Adrenal gland (tissue), 12 donors: ENCODE data around the gene FIGLA. TPM values are rescaled to one million over a fixed set of nuclear protein-coding genes. Genes with fewer than 3 reads are reported as not detected.

Experiments used
- DNase-seq, 7 donors: peaks; one replicate each; pipeline ENCODE4 v3.0.0-alpha.2; 2019 to 2020
- H3K27ac ChIP-seq, 5 donors: fragments of 200-600 bp; sonication (generic) in 4 of 5; 1 replicate in 3 of 5; 2 replicates in 2 of 5; pipeline versions ENCODE4 v1.5.1 to v1.8.0; 2016 to 2020; ENCODE audit warnings: mild to moderate bottlenecking in 1 of 5
- H3K27me3 ChIP-seq: fragments of 200-600 bp; 2 replicates; pipeline ENCODE4 v1.8.0; 2021
- H3K36me3 ChIP-seq, 2 donors: fragments of 200-600 bp; replicated peaks in 1 of 2; 1 replicate in 1 of 2; 2 replicates in 1 of 2; pipeline versions ENCODE4 v1.5.1 to v1.8.0; 2018 to 2022
- H3K4me1 ChIP-seq, 2 donors: fragments of 200-600 bp; replicated peaks in 1 of 2; 1 replicate in 1 of 2; 2 replicates in 1 of 2; pipeline versions ENCODE4 v1.5.1 to v1.8.0; 2018 to 2021
- H3K4me3 ChIP-seq, 4 donors: fragments of 200-600 bp; sonication (generic) in 3 of 4; one replicate each; pipeline ENCODE4 v1.5.1; 2016 to 2018
- H3K9me3 ChIP-seq, 3 donors: fragments of 200-600 bp; sonication (generic) in 1 of 3; replicated peaks in 1 of 3; 1 replicate in 2 of 3; 2 replicates in 1 of 3; pipeline versions ENCODE4 v1.5.1 to v1.8.0; 2016 to 2021
- POLR2A ChIP-seq, 2 donors: fragments of 450-650 bp; IDR thresholded peaks; one replicate each; pipeline ENCODE4 v1.6.1; 2017; ENCODE audit warnings: antibody characterized with exemption in 2 of 2, mild to moderate bottlenecking in 2 of 2, moderate library complexity in 1 of 2
- WGBS, 4 donors: extraction: QIAGEN DNeasy Blood & Tissue Kit in 2 of 4; methylation state at CpG; one replicate each; pipeline versions ENCODE4 v1.1.5 to v1.1.7; 2013 to 2017; 5-methylcytosine and 5-hydroxymethylcytosine counted together
- intact Hi-C, 2 donors: fragments of 100-400 bp; cut with DNase I; formaldehyde crosslinking; loops; one replicate each; pipeline versions ENCODE4 v1.14.1 to v1.15.0; 2022 to 2023
- polyA plus RNA-seq, 3 donors: library from polyadenylated mRNA; stranded (reverse); fragments of 200-250 nt in 2 of 3; fragments of 350-450 nt in 1 of 3; fragmentation: Illumina TruSeq in 1 of 3; extraction: RNeasy Lipid Tissue Mini Kit (QIAGEN cat#74804) in 1 of 3; gene quantifications; one replicate each; pipeline ENCODE4 v1.2.3, GENCODE V29; 2013 to 2014
- total RNA-seq, 9 donors: library from RNA; depleted of rRNA in 4 of 9; stranded (reverse); fragments of >200 nt in 4 of 9; fragments of 120-200 nt in 1 of 9; fragmentation: NEBNext Ultra II Directional in 1 of 9; extraction: Animal tissue kit (Norgen Biotek cat#: 25700) in 1 of 9; gene quantifications; one replicate each; pipeline versions ENCODE4 v1.1.0 to v1.2.4, GENCODE V29; 2013 to 2023
- TF ChIP-seq, protein P1 (sequence below), 6 experiments: fragments of 450-650 bp in 4 of 6; fragments of 200-600 bp in 2 of 6; sonication (generic) in 1 of 6; IDR thresholded peaks; 1 replicate in 5 of 6; 2 replicates in 1 of 6; pipeline versions ENCODE4 v1.5.1 to v1.8.0; 2016 to 2021; ENCODE audit warnings: antibody characterized with exemption in 6 of 6, mild to moderate bottlenecking in 2 of 6, moderate library complexity in 1 of 6
- donor health status: healthy with polysubstance abuse.
- donor health status: Bipolar disorder and iron deficiency.
- donor health status: DM: yes; HTN: yes; CAD: no.
- donor health status: DM: no; HTN: no; CAD: no.
- donor health status: DM: no; HTN: no; CAD: no.
- donor health status: DM: yes; HTN: yes; CAD: no.

FIGLA gene
- total and polyA plus RNA-seq, 12 donors = not detected

DNA sequence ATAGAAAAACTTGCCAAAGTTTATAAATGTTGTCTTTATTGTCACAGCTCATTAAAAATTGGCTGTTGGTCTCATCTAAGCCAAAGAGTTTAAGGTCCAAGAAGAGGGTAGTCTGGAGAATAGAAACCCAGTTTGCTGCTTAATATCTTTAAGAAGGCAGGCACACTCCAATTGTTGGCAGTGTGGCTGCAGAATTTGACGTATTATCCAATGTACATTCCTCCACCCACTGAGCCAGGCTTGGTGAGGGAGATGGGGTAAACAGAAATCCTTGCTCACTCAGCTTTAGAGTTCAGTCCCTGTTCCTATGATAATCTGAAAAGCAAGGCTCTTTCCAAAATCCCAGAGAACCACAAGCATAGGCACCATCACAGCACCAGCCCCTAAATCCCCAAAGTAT lies 11.8 kb downstream of the FIGLA start:
- Histone ChIP-seq H3K27me3 (peaks cover 12% of the 10 kb centered on the region), H3K27ac (no peak overlapping the region), H3K36me3 (no peaks in the 10 kb centered on the region), H3K4me3 (no peak overlapping the region), H3K4me1 (no peaks in the 10 kb centered on the region), H3K9me3 (no peaks in the 10 kb centered on the region)
- no peak for TF ChIP-seq POLR2A (IDR thresholded peaks at IDR 0.05)
- TF ChIP-seq, protein P1, sequence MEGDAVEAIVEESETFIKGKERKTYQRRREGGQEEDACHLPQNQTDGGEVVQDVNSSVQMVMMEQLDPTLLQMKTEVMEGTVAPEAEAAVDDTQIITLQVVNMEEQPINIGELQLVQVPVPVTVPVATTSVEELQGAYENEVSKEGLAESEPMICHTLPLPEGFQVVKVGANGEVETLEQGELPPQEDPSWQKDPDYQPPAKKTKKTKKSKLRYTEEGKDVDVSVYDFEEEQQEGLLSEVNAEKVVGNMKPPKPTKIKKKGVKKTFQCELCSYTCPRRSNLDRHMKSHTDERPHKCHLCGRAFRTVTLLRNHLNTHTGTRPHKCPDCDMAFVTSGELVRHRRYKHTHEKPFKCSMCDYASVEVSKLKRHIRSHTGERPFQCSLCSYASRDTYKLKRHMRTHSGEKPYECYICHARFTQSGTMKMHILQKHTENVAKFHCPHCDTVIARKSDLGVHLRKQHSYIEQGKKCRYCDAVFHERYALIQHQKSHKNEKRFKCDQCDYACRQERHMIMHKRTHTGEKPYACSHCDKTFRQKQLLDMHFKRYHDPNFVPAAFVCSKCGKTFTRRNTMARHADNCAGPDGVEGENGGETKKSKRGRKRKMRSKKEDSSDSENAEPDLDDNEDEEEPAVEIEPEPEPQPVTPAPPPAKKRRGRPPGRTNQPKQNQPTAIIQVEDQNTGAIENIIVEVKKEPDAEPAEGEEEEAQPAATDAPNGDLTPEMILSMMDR (IDR thresholded peaks at IDR 0.05) = no peak
- 67 to 76% (median 70%) methylated on average over 1 of the region's 1 CpG for WGBS, 4 donors
- intact Hi-C loops = no loop called here
- DNase-seq = no peak

DNA sequence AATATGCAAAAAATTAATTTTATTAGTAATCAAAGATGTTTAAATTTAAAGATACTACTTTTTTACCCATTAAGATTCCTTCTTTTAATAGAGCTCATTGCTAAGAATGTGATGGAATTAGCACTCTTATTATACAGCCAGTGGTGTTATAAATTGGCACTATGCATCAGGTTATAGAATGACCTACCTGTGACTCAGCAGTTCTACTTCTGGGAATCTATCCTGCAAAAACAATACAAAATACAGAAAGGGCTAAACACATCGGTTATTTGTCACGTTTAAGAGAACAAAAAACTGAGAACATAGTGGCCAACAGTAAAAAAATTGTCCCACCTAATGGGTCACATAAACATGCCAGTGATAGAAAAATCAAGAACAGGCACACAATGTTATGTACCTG lies 13.0 kb downstream of the FIGLA start:
- TF ChIP-seq, protein P1 (IDR thresholded peaks at IDR 0.05) = no peak
- TF ChIP-seq POLR2A (IDR thresholded peaks at IDR 0.05) = no peak
- no peaks in the 10 kb centered on the region for H3K36me3 ChIP-seq
- intact Hi-C loops = no loop called here
- no peak overlapping the region for H3K27ac ChIP-seq
- no peaks in the 10 kb centered on the region for H3K4me1 ChIP-seq
- H3K27me3 ChIP-seq = peaks cover 12% of the 10 kb centered on the region
- no peaks in the 10 kb centered on the region for H3K9me3 ChIP-seq
- WGBS, 4 donors = 50 to 66% (median 59%) methylated on average over 2 of the region's 2 CpGs
- no peak overlapping the region for H3K4me3 ChIP-seq
- no peak for DNase-seq

DNA sequence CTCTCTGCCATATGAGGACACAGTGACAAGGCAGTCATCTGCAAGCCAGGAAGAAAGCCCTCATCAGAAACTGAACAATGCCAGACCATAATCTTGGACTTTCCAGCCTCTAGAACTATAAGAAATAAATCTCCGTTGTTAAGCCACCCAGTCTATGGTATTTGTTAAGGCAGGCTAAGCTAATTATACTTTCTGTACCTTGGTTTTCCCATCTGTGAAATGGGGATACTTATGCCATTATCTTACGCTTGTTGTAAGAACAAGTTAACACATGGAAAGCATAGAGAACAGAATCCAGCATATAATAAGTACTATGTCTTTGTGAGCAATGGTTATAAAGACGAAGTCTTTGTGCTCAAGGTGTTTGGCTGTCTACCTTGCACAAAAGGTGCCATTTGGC lies 14.2 kb downstream of the FIGLA start:
- Histone ChIP-seq H3K27ac (no peak overlapping the region), H3K36me3 (no peaks in the 10 kb centered on the region), H3K27me3 (peaks cover 14% of the 10 kb centered on the region), H3K9me3 (no peaks in the 10 kb centered on the region), H3K4me3 (no peak overlapping the region), H3K4me1 (no peaks in the 10 kb centered on the region)
- intact Hi-C loops = no loop called here
- 73 to 88% (median 85%) methylated on average over 3 of the region's 3 CpGs for WGBS, 4 donors
- TF ChIP-seq POLR2A (IDR thresholded peaks at IDR 0.05) = no peak
- TF ChIP-seq, protein P1 (IDR thresholded peaks at IDR 0.05) = no peak
- DNase-seq = no peak

DNA sequence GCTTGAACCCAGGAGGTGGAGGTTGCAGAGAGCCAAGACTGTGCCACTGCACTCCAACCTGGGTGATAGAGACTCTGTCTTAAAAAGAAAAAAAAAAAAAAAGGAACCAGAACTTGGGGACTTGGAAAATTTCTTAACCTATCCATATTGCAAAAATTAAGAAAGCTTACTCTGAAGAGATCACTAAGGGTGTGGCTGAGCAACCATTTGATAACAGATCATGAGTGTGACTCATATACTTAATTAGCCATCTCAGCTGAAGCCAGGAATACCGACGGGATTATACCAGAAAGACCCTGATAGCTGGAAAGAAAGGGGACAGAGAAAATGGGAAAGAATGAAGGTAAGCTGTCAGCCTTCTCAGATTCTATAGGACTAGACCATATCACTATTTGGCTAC lies 15.3 kb downstream of the FIGLA start:
- H3K27me3 ChIP-seq = peaks cover 15% of the 10 kb centered on the region
- H3K27ac ChIP-seq = no peak overlapping the region
- no peaks in the 10 kb centered on the region for H3K36me3 ChIP-seq
- no peak for DNase-seq
- no peak overlapping the region for H3K4me3 ChIP-seq
- H3K9me3 ChIP-seq = no peaks in the 10 kb centered on the region
- no peak for TF ChIP-seq POLR2A (IDR thresholded peaks at IDR 0.05)
- TF ChIP-seq, protein P1 (IDR thresholded peaks at IDR 0.05) = no peak
- intact Hi-C loops = no loop called here
- 45 to 59% (median 53%) methylated on average over 2 of the region's 2 CpGs for WGBS, 4 donors
- H3K4me1 ChIP-seq = no peaks in the 10 kb centered on the region
